HG03159 (cell line): ENCODE measurements around the gene CFAP100.
A peak's percentile ranks its signal among the peaks of the same experiment; 100 is the strongest.

ENCODE experiments used
- ATAC-seq: cut with Tn5 transposase; IDR thresholded peaks from one replicate; pipeline ENCODE4 v1.9.1; 2021; ENCODE audit warnings: mild to moderate bottlenecking, moderate library complexity; ENCODE audit not compliant: unreplicated experiment

CFAP100 gene

GRCh38 chr3:126475413-126476114, 80.9 kb downstream of the CFAP100 start, which contains the start of gene ZXDC:
Gene ZXDC (minus strand): TSS chr3:126475891. CDS start chr3:126475865, 26 bp downstream.
- peak; percentile 71 for ATAC-seq

- ATAC-seq: peak; percentile 20
Observed at GRCh38 chr3:126476166-126477060, 81.7 kb downstream of the CFAP100 start.

- no peak for ATAC-seq
Observed at GRCh38 chr3:126477061-126477380, 82.3 kb downstream of the CFAP100 start.

- no peak for ATAC-seq
Observed at GRCh38 chr3:126478581-126479310, 84.0 kb downstream of the CFAP100 start.

- ATAC-seq: no peak
Observed at GRCh38 chr3:126479642-126480041, 84.9 kb downstream of the CFAP100 start.

GRCh38 chr3:126480206-126480605, 85.5 kb downstream of the CFAP100 start:
- ATAC-seq: no peak

- ATAC-seq: no peak
Observed at GRCh38 chr3:126480861-126481260, 86.2 kb downstream of the CFAP100 start.

- ATAC-seq: no peak
Observed at GRCh38 chr3:126481808-126482502, 87.2 kb downstream of the CFAP100 start.

- ATAC-seq: no peak
Observed at GRCh38 chr3:126482503-126483255, 88.0 kb downstream of the CFAP100 start.

- no peak for ATAC-seq
Observed at GRCh38 chr3:126483321-126483761, 88.6 kb downstream of the CFAP100 start.

- no peak for ATAC-seq
Observed at GRCh38 chr3:126484148-126484547, 89.4 kb downstream of the CFAP100 start.

GRCh38 chr3:126484662-126485061, 90.0 kb downstream of the CFAP100 start:
- no peak for ATAC-seq

GRCh38 chr3:126485176-126485897, 90.6 kb downstream of the CFAP100 start:
- no peak for ATAC-seq

- no peak for ATAC-seq
Observed at GRCh38 chr3:126485956-126486355, 91.2 kb downstream of the CFAP100 start.
